Measurements from ENCODE around the gene GCA. TPM values are rescaled to one million over a fixed set of nuclear protein-coding genes. Genes with fewer than 3 reads are reported as not detected.

The GCA gene
- total and polyA plus RNA-seq, 2 of the 8 experiments (the other 6 are each of a cell fraction or from before 2014, with no cell fraction given) = 37.4 to 42.0 TPM

- TF ChIP-seq CTCF (IDR thresholded peaks at IDR 0.05; ENCODE audit: control extremely low read depth in 1 of 3, insufficient read depth in 1 of 3, low read depth in 1 of 3, low read length in 3 of 3) = no peak
- peak; percentile 75; the same call in 1 of the 2 replicates for TF ChIP-seq SP1 (IDR thresholded peaks at IDR 0.05; ENCODE audit: low read depth, low read length)
- peak; percentile 95 for TF ChIP-seq ASH2L (IDR thresholded peaks at IDR 0.05; ENCODE audit: low read length)
- TF ChIP-seq JUND (IDR thresholded peaks at IDR 0.05; ENCODE audit: low read length) = peak; percentile 38; the same call in 1 of the 2 replicates
- TF ChIP-seq TCF12 (IDR thresholded peaks at IDR 0.05; ENCODE audit: low read depth, low read length) = 0 out of 2 replicates have a peak, but pooled peaks have one; percentile 70
- no peak; a peak in 1 of 4 replicates for TF ChIP-seq HDAC2 (IDR thresholded peaks at IDR 0.05; ENCODE audit: borderline replicate concordance in 1 of 2, low read depth in 2 of 2, low read length in 2 of 2)
- peak; percentile 96 for TF ChIP-seq CHD2 (IDR thresholded peaks at IDR 0.05; ENCODE audit: low read length)
- peak; percentile 63 to 88 for TF ChIP-seq POLR2A (IDR thresholded peaks at IDR 0.05; ENCODE audit: control extremely low read depth in 1 of 2, low read depth in 2 of 2, low read length in 2 of 2)
- peak; percentile 79 for TF ChIP-seq CREB1 (IDR thresholded peaks at IDR 0.05)
- peak; percentile 91; the same call in 1 of the 2 replicates for TF ChIP-seq RBBP5 (IDR thresholded peaks at IDR 0.05; ENCODE audit: borderline replicate concordance, low read depth, low read length)
- TF ChIP-seq BRCA1 (IDR thresholded peaks at IDR 0.05; ENCODE audit: low read depth, low read length) = peak; percentile 77
- peak; percentile 71 for TF ChIP-seq E2F6 (IDR thresholded peaks at IDR 0.05)
- TF ChIP-seq RXRA (IDR thresholded peaks at IDR 0.05; ENCODE audit: insufficient read depth, low read depth, low read length) = no peak
- TF ChIP-seq KDM5A (IDR thresholded peaks at IDR 0.05; ENCODE audit: low read length) = 0 out of 2 replicates have a peak, but pooled peaks have one; percentile 26
- TF ChIP-seq EZH2 (IDR thresholded peaks at IDR 0.05; ENCODE audit: low read depth, low read length, severe bottlenecking) = no peak
- peak; percentile 73; the same call in 1 of the 2 replicates for TF ChIP-seq TBP (IDR thresholded peaks at IDR 0.05; ENCODE audit: low read depth, low read length)
- TF ChIP-seq PHF8 (conservative IDR thresholded peaks at IDR 0.05; ENCODE audit: low read depth, low read length) = peak; percentile 75
- peak; percentile 81 for TF ChIP-seq SP4 (IDR thresholded peaks at IDR 0.05; ENCODE audit: low read length)
- TF ChIP-seq NRF1 (IDR thresholded peaks at IDR 0.05; ENCODE audit: low read depth, low read length) = peak; percentile 26; the same call in 1 of the 2 replicates
- TF ChIP-seq SIN3A (conservative IDR thresholded peaks at IDR 0.05 in 1 of 2, IDR thresholded peaks at IDR 0.05 in 1 of 2; ENCODE audit: low read depth in 1 of 2, low read length in 2 of 2) = peak in 1 of 2 experiments; percentile 44; a peak in 1 of 4 replicates
- TF ChIP-seq JUN (IDR thresholded peaks at IDR 0.05; ENCODE audit: low read depth, low read length) = no peak
Observed at GRCh38 chr2:162343824-162344616, at the start of gene GCA (continued).

Measured in H1 (cell line).